ENCODE results near the gene NUCB1.

Gene NUCB1

DNA sequence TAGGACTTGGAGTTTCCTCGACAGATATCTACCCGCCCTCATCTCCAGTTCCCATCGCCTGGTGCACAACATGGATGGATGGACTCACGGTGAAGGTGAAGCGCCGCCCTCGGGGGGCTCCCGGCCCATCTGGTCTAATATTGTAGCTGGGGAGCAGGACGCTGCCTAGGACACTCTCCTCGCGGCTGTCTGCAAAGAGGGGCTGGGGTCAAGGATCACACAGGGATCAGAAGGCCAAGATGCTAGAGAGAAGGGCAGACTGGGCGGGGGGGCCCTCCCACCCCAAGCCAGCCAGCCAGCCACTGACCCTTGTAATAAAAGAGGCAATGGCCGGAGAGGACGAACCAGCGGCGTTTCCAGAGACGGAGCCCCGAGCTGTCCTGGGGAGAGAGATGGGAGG is 38.8 kb upstream of the NUCB1 start:
- no peak overlapping the region for H3K27ac ChIP-seq
- TF ChIP-seq, protein P1, sequence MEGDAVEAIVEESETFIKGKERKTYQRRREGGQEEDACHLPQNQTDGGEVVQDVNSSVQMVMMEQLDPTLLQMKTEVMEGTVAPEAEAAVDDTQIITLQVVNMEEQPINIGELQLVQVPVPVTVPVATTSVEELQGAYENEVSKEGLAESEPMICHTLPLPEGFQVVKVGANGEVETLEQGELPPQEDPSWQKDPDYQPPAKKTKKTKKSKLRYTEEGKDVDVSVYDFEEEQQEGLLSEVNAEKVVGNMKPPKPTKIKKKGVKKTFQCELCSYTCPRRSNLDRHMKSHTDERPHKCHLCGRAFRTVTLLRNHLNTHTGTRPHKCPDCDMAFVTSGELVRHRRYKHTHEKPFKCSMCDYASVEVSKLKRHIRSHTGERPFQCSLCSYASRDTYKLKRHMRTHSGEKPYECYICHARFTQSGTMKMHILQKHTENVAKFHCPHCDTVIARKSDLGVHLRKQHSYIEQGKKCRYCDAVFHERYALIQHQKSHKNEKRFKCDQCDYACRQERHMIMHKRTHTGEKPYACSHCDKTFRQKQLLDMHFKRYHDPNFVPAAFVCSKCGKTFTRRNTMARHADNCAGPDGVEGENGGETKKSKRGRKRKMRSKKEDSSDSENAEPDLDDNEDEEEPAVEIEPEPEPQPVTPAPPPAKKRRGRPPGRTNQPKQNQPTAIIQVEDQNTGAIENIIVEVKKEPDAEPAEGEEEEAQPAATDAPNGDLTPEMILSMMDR (conservative IDR thresholded peaks at IDR 0.05), result no peak

DNA sequence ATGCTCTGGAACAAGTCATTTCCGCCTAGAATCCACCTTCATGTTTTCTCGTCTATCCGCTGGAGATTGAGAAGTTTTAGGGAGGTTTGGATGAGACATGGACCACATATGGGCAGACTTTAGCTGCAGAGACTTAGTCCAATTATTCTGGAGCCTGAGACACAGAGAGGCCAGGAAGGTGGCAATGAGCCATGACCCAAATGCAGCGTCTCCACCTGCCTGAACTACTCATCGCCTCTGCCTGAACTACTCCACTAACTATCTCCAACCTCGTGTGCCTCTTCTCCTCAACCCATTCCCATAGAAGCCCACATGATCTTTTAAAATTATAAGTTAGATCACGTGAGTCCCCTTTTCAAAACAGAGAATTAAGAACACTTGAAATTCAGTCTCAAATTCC is 37.3 kb upstream of the NUCB1 start:
- TF ChIP-seq, protein P1 (conservative IDR thresholded peaks at IDR 0.05), result no peak
- H3K27ac ChIP-seq, result no peak overlapping the region

GRCh38 chr19:48866692-48867091 is 33.4 kb upstream of the NUCB1 start:
- no peak overlapping the region for H3K27ac ChIP-seq

GRCh38 chr19:48867123-48867745 is 32.9 kb upstream of the NUCB1 start:
- H3K27ac ChIP-seq, result no peak overlapping the region
- TF ChIP-seq, protein P1 (conservative IDR thresholded peaks at IDR 0.05), result no peak

More at GRCh38 chr19:48866692-48867091, 33.4 kb upstream of the NUCB1 start:
- TF ChIP-seq, protein P1 (conservative IDR thresholded peaks at IDR 0.05), result no peak

DNA sequence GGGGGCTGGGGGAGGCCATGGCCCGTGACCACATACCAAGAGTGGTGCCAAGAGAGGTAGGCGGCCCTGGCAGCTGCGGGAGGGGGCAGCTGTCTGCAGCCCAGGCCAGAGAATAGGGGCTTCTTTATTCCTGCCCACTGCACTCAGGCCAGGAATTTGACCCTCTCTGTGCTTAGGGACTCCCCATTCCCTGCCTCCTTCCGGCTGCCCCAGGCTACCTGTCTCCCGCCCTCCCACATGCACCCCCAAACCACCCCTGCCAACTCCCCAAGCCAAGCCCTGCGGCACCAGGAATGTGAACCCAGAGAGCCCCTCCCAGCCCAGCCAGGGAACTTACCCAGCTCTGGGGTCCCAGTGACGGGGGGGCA is 32.4 kb upstream of the NUCB1 start:
- no peak overlapping the region for H3K27ac ChIP-seq
- TF ChIP-seq, protein P1 (conservative IDR thresholded peaks at IDR 0.05), result no peak

GRCh38 chr19:48868114-48868886 is 31.8 kb upstream of the NUCB1 start, which contains the start of gene PLEKHA4:
PLEKHA4 (minus strand) TSS chr19:48868617; CDS start chr19:48867620, 997 bp downstream.
- TF ChIP-seq, protein P1 (conservative IDR thresholded peaks at IDR 0.05), result no peak
- H3K27ac ChIP-seq, result no peak within 1 kb of the TSS

DNA sequence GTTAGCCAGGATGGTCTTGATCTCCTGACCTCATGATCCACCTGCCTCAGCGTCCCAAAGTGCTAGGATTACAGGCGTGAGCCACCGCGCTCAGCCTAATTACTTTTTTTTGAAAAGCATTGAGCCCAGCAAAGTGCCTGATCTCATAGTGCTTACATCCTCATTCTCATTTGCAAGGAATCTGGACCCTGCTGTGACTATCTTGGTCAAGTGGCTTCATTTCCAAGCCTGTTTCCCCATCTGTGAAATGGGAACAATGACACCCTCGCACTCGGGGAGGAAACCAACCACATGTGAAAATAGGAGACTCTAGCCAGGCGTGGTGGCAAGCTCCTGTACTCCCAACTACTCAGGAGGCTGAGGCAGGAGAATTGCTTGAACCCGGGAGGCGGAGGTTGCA is 30.1 kb upstream of the NUCB1 start:
- no peak overlapping the region for H3K27ac ChIP-seq
- TF ChIP-seq, protein P1 (conservative IDR thresholded peaks at IDR 0.05), result no peak

GRCh38 chr19:48871471-48872181 is 28.5 kb upstream of the NUCB1 start:
- H3K27ac ChIP-seq, result peak overlapping the region; percentile 97

Measured in VCaP (cell line).